G401.6 (cell line): ENCODE results near the gene CCDC187.
"Not testable (repeated sequence)": the region's sequence is repeated elsewhere in the genome, so short reads cannot be mapped to it uniquely, and the experiment has no call there.

Experiments used
- FAIRE-seq: peaks from 2 replicates; lab custom pipeline; 2012; peaks lifted over from hg19 to GRCh38; lab: Jason Lieb, UNC

CCDC187 gene

DNA sequence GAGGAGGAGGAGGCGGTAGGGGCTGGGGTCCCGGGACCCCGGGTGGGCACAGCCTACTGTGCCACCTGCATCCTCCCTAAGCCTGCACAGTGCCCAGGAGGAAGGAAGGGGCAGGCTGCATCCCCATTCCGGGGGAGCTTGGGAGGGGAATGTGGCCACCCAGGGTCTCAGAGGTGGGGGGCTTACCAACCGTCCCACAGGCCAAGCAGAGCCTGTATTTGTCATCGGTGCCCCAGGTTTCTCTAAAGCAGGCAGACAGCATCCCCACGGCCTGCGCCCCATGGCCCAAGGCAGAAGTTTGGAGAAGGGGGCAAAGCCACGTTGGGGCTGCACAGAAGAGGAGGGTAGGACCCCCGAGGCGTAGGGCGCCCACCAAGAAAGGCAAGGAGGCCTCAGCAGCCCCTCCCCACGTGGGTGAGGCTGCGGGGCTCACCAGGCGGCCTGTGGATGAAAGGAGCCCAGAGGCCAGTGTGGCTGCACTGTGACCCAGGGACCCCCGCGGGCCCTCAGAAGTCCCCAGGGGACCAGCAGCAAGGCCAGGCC, 22.9 kb upstream of the CCDC187 start:
- FAIRE-seq, result no peak

DNA sequence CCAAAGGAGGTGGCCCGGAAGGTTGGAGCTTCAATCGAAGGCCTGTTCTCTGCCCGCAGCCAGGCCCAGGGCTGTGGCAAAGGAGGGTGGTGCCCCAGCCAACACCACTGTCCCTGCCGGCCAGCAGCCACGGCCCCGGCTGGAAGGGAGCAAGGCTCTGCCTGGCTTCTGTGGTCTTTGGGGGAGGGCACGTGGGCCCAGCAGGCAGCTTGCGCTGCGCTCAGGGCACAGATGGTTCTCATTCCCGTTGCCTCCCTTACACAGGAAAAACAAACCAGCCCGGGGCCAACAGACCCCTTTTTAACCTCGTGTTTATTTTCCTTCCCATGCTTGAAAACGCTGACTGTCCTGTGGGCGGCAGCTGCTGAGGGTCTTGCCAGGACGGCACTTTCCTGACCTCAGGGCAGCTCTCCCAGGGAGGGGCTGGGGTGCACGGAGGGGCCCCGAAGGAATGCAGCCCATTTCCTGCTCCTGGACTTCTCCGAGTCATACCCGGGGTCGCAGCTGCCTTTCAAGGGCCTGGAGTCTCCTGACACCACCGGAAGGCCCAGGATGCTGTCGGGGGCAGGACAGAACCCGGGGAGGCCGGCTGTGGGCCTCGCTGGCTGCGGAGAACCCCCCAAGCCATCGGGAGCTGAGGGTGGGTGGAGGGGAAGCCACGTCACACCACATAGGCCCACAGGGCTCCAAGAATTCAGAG, 22.3 kb upstream of the CCDC187 start:
- no peak for FAIRE-seq

DNA sequence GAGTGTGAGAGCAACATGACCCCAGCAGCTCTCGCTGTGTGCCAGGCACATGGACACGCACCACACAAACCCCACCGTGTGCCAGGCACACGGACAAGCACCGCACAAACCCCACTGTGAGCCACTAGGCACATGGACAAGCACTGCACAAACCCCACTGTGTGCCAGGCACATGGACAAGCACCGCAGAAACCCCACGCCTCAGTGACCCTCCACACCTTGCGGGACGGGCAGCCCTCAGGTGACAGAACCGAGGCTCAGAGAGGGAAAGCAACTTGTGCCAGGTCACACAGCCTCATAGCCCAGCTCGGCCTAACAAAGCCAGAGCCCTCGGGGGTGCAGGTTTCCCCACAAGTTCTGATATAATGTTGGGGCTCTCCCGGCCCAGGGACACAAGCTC, 21.5 kb upstream of the CCDC187 start:
- FAIRE-seq, result no peak

DNA sequence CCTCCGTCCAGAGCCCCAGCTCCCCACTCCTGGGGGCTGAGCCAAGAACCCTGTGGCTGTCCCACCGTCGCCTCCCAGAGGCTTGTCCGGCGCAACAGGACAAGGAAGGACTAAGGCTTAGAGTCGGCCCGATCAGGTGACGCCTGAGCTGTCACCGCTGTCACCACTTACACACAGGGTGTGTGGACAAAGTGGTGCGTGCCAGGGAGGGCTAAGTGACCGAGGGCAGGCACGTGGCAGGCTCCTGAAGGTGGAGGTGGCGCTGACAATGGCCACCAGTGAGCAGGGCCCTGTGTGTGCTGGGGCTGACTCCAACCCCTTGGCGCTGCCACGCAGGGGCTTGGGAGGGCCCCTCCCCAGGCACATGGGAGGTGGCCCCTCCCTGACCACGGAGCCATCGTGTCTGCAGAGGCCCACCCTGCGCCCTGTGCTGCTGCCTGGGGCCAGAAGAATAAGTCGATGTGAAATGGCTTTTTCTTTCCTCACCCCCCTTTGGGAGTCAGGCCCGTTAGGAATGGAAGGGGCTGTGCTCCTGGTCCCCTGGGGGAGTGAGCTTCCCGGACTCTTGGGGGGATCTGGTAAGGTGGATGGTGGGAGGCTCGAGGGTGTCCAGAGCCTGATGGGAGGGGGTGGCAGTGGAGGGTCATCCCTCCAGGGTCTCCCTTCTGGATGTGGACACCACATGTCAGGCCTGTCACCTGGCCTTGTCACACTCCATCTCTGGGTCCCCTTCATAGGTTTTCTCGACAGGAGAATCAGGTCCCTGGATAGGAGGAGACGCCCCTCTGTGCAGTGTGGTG, 20.8 kb upstream of the CCDC187 start:
- FAIRE-seq, result no peak

DNA sequence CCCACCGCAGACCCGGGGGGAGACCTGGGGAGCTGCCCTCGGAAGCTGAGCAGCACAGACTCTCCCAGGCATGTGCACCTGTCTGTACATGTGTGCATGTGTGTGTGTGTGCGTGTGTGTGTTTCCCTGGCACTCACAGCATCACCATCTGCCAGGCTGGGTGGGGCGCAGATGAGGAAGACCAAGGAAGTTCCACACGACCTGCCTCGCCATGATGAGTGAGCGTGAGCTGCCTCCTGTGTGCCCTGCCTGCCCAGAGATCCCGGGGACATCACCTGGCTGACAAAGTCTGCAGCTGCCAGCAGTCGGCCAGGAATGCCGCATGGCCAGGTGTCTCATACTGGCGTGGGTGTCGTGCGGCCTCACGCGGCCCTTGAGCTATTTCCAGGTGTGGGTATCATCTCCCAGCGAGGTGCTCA, 19.5 kb upstream of the CCDC187 start:
- FAIRE-seq, result no peak

DNA sequence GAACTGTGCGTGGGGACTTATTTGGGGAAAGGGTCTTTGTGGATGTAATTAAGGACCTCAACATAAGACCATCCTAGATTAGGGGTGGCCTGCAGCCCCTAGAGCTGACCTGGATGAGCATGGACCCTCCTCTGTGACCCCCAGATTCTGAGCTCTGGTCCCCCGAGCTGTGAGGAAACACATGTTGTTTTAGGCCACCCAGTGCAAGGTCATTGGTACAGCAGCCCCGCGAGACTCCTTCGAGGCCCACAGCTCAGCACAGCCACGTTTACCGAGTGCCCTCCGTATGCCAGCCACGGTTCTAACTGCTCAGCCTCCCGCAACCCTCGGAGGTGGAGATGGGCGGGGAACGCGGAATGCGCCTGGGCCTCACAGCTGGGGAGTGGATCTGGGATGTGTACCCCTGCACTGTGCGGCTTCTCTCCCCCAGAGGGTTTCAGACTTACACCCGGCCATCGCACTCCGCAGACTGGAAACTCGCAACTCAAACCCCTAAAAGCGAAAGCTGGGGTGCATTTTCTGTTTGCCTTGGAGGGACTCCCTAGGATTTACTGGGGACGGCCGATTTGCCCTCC, 18.9 kb upstream of the CCDC187 start:
- no peak for FAIRE-seq

DNA sequence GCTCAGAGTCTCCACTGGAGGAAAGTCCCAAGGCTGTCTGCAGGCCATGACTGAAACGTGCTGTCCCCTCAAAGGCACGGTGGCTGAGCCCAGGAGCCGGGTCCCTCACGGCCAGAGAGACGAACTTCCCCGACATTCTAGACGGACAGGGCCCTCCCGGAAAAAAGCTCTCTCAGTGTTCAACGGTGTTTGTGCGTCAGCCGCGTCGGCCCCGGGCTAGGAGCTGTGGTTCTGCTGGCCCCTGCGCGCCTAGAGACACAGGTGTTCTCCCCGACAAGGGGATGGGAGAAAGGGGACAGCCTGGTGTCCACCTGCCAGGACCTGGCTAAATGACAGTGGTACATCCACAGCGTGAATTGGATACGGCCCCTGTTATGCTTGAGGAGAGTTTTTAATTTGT, 17.7 kb upstream of the CCDC187 start:
- no peak for FAIRE-seq

DNA sequence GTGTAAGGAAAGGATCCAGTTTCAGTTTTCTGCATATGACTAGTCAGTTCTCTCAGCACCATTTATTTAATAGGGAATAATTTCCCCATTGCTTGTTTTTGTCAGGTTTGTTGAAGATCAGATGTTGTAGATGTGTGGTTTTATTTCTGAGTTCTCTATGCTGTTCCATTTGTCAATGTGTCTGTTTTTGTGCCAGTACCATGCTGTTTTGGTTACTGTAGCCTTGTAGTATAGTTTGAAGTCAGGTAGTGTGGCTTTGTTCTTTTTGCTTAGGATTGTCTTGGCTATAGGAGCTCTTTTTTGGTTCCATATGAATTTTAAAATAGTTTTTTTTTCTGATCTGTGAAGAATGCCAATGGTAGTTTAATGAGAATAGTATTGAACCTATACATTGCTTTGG, 17.1 kb upstream of the CCDC187 start:
- FAIRE-seq, result not testable (repeated sequence)

DNA sequence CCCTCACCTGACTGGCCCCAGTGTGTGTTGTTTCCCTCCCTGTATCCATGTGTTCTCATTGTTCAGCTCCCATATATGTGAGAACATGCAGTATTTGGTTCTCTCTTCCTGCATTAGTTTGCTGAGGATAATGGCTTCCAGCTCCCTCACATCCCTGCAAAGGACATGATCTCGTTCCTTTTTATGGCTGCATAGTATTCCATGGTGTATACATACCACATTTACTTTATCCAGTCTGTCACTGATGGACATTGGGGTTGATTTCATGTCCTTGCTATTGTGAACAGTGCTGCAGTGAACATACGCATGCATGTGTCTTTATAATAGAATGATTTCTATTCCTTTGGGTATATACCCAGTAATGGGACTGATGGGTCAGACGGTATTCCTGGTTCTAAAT, 16.1 kb upstream of the CCDC187 start:
- not testable (repeated sequence) for FAIRE-seq

DNA sequence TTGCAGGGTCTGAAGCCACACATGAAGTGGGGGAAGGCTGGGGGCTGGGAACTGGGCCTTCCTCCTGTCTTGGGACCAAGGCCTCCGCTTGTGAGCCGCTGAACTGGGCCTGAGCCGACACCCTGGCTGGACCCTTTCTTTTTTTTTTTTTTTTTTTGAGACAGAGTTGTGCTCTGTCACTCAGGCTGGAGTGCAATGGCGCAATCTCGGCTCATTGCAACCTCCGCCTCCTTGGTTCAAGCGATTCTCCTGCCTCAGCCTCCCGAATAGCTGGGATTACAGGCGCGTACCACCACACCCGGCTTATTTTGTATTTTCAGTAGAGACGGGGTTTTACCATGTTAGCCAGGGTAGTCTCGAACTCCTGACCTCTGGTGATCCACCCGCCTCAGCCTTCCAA, 15.3 kb upstream of the CCDC187 start:
- FAIRE-seq, result not testable (repeated sequence)

DNA sequence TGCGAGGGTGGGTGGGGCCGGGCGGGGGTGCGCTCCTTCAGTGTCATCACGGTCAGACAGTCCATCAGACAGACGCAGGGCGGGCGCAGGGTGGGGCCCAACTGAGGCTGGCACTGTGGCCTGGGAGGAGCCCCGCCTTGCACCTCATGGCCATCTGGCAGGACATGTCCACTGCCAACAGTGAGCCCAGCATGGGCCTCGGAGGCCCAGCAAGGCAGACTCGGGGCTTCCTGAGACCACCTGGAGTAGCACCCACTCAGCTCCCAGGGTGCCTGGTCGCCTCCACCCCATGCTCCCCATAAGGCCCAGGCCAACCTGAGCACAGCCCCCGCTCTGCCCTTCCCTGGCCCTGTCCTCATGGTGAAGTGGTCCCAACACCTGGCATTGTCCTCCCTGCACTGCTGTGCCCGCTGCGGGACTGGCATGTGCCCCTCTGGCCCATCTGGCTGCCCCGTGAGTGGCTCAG, 14.9 kb upstream of the CCDC187 start:
- no peak for FAIRE-seq

DNA sequence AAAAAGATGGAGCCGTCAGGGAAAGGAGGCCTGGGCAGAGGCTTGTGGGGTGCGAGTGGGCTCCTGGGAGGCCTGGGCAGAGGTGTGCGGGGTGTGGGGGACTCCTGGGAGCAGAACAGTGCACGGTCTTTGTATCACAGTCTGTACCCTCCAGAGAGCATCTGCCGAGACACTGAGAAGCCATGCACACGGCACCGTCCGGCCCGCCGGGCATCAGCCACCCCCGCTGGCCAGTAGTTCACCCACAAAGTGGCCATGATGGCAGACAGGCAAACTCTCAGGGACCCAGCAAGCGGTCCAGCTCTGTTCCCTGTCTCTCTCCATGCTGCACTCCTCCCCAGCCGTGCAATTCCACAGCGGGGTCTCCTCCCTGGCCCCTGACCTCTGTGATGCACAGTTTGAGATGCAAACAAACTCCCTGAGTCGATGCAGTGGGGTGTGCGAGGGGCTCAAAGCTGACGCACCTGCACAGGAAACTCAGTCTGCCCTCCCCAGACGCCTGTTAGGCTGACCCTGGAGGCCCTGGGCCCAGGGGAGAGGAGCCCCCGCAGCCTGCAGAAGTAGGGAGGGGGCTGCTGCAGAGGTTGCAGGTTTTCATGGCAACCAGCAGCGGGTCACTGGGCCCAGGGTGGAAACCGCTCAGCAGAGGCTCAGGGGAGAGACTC, 14.3 kb upstream of the CCDC187 start:
- FAIRE-seq, result no peak

DNA sequence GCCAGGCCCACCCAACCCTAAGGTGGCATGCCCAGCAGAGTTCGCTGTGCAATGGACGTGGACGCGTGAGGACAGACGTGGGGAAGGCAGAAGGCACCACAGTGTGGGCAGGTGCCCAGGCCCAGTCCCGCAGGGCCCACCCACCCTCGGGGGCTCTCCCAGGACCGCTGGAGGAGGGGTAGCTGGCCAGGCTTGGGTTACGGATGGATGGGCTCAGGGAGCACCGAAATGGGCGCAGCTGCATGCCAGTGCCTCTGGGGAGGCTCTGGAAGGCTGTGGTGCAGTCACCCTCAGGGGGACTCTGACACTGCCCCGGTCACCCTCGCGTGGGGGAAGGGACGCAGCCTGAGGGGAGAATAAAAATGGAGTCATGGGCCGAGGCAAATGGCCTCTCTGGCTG, 13.8 kb upstream of the CCDC187 start:
- no peak for FAIRE-seq

DNA sequence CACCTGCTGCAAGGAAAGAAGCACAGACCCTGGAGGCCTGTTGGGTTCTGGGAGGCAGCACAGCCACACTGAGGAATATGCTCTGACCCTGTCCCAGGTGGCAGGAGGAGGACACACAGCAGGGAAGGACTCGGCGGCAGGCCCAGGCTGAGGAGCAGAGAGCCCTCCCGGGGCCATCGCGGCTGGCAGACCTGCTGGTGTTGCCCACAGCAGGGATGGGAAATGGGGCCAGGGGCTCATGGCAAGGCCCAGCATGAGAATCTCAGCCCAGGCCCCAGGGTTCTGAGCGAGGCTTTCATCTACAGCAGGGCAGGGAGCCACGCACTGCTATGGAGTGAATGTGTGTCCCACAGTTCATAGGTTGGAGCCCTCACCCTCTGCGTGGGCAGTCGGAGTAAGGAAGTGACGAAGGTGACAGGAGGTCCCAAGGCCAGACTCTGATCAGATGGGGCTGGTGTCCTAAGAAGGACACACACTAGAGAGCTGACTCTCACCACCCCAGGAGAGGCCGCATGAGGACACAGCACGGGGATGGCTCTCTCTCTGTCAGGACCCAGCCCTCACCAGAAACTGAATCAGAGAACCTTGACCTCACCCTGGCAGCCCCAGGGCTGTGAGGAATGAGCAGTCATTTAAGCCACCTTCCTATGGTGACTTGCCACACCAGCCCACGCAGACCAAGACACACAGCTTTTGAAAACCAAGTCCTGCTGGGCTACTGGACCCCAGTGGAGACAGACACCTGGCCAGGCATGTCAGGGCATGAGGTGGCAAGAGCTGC, 13.2 kb upstream of the CCDC187 start:
- FAIRE-seq, result no peak

DNA sequence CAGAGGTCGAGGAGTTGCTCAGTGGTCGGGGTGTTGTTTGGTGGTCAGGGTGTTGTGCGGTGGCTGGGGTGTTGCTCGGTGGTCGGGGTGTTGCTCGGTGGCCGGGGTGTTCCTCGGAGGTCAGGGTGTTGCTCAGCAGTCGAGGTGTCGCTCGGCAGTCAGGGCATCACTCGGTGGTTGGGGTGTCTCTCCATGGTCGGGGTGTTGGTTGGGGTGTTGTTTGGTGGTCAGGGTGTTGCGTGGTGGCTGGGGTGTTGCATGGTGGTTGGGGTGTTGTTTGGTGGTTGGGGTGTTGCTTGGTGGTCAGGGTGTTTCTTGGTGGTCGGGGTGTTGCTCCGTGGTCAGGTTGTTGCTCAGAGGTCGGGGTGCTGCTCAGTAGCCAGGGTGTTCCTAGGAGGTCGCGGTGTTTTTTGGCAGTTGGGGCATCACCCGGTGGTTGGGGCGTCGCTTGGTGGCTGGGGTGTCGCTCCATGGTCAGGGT, 12.4 kb upstream of the CCDC187 start:
- no peak for FAIRE-seq

DNA sequence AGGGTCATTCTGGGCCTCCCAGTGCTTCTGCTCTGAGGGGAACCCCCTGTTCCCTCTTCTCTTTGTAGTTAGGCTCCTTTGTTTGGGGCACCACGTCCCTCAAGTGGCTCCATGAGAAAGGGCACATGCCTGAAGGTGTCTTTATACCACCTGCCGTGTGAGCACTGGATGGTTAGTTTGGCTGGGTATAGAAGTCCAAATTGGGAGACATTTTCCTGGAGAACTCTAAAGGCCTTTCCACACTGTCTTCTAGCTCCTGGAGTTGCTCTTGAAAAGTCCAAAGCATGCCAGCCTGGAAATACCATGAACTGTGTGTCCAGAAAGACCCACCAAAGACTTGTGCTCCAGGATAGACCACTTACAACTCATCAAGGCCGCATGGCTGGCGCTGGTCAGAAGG, 11.1 kb upstream of the CCDC187 start:
- no peak for FAIRE-seq

DNA sequence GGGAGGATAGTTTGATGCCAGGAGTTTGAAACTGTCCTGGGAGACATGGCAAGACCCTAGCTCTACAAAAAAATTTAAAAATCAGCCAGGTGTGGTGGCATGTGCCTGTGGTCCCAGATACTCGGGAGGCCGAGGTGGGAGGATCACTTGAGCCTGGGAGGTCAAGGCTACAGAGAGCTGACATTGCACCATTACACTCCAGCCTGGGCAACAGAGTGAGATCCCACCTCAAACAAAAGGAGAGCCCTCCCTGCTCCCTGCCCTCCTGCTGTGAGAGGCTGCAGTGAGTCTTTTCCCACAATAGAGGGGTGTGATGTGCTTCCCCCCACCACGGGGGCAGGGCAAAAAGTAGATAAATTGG, 10.1 kb upstream of the CCDC187 start:
- no peak for FAIRE-seq

DNA sequence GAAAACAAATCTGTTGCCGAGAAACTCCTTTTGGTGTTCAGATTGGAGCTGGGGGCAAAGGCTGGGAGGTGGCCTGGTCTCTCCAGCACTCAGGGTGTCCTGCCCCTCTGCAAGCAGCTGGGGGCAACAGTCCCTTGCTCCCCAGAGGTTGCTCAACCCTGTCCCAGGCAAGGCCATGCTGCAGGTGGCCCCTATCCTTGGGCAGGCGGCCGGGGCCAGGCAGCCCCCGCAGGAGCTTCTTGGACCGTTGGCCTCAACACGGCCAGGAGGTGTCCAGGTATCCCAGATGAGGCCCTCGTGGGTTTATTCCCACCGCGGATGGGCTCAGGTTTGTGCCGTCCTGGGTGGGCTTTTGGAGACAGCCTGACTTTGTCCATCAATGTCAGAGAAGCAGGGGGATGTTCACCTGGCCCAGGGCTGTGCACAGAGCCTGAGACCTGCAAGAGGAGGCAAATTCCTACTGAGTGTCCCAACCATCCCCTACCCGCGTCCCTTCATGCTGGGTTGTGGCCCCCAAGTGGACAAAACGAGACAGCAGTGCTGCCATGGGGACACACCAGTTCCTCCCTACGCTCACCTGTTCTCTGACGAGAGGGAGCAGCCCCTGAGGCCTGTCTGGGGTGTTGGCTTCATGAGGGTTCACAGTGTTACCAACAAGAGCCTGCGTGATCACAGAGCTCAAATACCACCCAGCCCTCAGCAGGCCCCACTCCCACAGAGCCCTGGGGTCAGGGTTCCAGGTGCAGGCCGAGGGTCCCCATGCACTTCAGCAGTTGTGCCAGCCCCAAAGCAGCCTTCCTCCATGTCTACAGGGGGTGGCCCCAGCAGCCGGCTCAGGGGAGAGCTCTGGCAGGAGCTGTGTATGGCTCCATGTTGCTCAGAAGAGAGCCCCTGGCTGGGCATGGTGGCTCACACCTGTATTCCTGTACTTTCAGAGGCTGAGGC, 9.5 kb upstream of the CCDC187 start:
- no peak for FAIRE-seq

DNA sequence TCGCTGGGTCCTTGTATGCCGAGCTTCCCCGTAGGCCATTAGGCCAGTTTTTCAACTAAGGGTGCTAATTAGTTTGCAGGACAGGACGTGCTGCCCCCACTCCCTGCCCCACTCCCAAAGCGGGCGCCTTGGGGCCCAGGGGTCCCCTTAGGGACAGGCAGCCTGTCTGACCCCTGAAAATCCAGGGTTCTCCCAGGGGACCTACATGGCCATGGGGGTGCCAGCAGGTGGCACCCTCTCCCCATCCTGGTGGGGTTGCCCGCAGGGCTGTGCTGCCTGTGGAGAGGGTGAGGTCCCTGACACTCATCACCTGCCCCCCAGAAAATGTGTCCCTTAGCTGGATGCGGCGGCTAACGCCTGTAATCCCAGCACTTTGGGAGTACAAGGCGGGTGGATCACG, 8.5 kb upstream of the CCDC187 start:
- no peak for FAIRE-seq

DNA sequence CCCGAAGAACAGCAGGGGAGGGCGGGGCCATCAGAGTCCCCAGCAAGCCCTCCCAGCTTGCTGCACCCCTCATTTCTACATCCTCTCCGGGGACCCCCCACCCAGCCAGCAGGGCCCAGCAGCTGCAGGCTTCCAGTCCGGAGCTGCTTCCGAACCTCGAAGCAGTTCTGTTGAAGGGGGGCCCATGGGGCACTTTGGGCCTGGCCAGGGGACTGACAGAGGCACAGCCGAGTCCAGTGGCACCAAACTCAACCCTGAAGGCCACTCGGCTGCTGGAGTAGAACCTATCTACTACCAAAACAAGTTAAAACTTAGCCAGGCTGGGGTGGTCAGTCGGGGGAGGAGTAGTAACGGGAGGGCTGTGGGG, 8.1 kb upstream of the CCDC187 start:
- no peak for FAIRE-seq
